ENCODE measurements around the gene KCNK17.

Gene KCNK17

GRCh38 chr6:39335780-39336545 is 21.7 kb upstream of the KCNK17 start:
- no peak for DNase-seq

DNA sequence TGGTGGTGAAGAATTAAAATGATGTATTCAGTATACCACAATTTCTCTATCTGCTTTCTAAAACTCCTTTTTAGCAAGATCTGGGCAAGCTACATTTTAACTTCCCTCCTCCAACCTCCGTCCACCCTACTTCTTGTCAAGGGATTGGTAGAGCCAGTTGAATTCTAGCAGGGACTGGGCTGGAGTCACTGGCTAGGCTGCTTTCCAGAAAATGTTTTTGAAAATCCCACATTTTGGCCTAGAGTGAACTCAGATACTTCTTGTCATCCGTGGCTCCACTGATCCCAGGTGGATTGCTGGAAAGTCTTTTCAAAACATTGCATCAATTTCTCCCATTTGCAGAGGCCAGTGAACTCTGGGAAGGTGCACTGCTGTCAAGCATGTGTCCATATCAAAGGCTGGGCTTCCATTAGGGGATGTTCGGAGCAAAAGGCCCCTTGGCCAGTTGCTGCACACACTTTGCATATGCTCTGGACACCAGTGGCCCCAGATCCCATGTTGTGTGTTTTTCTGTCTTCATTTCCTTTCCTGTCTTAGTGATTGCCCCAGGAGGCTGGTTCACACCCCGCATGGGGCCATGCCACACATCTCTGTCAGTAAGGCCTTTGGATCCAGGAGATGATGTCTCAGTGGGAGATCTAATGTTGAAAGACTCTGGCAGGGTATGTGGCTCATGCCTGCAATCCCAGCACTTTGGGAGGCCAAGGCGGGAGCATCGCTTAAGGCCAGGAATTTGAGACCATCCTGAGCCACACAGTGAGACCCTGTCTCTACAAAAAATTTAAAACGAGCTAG is 19.6 kb upstream of the KCNK17 start:
- no peak for DNase-seq

- DNase-seq, result no peak
These were observed 16.3 kb upstream of the KCNK17 start for GRCh38 chr6:39330476-39330875.

DNA sequence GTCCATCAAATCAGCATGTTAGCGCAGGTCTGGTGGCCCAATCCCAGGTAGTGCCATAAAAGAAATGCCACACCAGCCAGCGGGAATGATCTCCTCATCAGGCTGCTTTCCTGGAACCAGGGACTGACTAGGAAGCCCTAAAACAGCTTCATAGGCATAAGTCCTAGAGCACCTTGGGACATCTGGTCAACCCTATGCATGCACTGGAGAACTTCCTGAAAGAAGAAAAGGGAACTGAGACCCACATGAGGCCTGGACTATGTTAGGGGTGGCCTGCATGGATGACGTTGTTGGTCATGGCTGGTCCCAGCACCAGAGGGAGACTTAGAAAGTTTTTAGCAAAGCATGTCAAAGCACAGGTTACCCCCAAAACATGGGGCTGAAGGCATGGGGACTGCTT is 15.8 kb upstream of the KCNK17 start:
- DNase-seq, result peak in 1 of 2 donors; percentile 64

DNA sequence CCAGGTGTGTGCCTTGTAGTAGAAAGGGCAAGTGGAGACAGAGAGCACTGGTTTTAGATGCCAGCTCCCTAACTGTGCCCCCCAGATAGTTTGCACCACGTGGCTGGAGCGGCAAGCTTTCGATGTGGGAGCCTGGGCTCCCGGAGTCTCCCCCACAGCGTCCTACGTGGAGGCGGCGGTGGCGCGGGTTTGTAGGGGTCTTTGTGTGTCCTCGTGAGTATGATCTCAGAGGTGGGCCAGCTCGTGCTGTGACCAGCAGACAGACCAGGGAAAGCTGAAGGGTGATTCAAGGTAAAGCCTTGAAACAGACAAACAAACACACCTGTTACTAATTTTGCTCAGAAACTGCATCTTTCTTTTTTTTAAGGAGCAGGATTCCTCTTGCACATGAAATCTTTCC is 13.8 kb upstream of the KCNK17 start:
- DNase-seq, result no peak

DNA sequence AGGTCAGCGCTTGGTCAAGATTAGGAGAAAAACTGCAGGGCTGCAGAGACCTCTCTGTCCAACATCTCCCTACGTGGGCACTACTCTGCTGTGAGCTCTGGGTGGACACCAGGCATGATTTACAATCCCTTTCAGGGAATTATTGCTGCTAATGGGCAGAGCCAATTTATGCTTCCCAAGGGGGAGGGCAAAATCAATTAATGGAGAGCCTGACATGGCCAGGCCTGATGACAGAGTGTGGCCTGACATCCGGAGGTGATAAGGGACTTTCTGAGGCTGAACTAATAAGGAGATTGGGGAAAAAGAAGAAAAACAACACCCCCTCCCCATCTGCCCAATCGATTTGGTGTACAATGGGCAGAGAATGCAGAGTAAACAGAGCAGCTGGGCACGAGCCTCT is 13.3 kb upstream of the KCNK17 start:
- no peak for DNase-seq

DNA sequence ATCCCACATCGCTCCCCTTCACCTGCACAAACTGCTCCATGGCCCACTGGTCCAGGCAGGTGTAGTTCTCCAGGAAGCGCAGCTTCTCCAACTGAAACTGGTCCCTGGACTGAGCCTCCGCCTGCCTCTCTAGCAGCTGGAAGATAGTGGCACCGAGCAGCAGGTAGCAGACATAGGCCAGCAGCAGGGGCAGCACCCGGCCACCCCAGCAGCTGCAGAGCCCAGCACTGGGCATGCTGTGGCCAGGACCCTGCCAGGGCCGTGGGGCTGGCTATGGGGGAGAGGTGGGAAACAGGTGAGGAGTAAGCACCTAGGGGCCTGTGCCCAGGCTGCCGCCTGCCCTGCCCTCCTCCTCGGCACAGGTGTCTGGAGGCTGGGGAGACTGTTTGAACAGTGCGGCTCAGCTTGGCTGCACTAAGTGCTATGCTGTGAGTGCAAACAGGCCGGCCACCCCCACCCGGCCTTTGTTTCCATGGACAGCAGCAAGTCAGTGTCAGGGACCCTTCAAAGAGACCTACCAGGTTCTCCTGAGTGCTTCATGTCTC is 8.2 kb upstream of the KCNK17 start, which contains the start of gene KCNK16:
Gene KCNK16 (minus strand): TSS at position 397 of the 545 bp plus-strand sequence. CDS start 162 bp downstream, at position 235.
- DNase-seq, result no peak

GRCh38 chr6:39321761-39322160 is 7.5 kb upstream of the KCNK17 start:
- DNase-seq, result no peak

DNA sequence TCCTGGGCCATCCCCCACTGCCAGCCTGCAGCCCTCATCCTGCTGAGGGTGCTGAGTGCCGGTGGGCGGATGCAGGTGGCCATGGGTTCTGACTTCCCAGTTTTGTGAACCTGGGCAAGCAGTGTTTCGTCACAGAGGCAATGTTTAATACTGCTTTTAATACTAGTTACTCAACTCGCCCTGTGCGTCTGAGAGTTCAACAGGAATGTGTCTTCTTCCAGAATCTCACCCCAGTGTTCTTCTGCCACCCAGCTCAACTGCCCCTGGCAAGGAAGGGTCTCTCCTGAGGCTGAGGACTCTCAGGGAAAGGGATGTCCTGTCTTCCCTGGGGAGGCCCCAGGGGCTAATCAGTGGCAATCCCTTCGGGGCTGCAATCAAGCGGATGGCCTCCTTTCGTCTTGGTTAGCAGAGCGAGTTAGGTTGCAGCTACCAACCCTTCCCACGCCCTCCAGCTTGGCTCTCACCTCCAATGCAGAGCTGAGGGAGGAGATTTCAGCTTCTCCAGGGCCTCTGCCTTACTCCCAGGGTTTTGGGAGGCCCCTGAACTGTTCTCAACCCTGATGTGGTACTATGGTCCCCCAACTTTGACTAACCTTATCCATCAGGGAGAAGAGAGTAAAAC is 6.3 kb upstream of the KCNK17 start:
- no peak for DNase-seq

DNA sequence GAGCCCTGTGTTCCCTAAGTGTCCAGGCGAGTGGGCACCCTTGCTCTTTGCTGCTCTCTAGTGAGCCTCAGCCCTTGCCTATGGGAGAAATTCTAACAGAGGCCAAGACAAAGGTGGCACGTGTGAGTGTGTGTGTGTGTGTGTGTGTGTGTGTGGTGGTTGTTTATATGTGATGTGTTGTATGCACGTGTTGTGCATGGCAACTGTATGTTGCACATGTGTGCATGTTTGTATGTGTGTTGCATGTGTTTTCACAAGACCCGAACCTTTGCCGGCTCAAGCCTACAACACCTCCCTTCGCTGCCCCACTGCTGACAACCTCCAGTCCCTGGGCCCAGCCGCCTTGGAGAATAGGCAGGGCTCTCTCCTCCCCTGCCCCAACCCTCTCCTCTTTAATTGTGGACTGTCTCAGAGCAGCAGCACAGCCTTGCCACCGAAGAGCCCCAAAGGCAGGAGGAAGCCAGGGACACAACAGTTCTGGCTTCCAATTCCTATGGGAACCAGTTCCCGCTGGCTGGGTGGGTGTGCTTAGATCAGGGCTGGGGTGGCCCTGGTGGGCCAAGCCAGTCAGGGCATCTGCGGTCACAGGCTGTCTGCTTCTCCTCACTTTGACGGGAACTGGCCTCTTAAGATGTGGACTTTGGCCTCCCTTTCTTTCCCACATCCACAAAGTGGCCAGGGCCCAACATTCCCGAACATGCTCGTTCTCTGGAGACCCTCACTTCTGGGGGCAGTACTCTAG is 5.6 kb upstream of the KCNK17 start:
- no peak for DNase-seq

GRCh38 chr6:39317256-39317655 is 3.0 kb upstream of the KCNK17 start:
- DNase-seq, result no peak

GRCh38 chr6:39313526-39314272 is 520 bp downstream of the KCNK17 start:
- DNase-seq, result no peak

GRCh38 chr6:39312912-39313525 is 1.2 kb downstream of the KCNK17 start:
- DNase-seq, result no peak

DNA sequence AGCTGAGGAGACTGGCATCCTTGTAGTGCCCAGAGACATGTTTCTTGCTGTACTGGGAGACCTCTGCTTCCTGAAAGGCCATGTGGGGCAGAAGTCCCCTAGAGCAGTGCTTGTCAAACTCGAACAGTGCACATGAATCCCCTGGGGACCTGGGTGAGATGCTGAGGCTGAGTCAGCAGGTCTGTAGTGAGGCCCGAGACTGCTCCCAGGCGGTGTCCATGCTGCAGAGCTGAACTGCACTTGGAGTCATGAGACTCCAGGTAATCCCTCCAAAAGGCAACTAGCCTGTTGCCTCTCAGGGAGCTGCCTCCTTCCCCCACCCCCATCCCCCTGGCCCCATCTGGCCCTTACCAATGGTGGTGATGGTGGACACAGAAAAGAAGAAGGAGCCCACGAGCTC is 3.7 kb downstream of the KCNK17 start:
- no peak for DNase-seq

DNA sequence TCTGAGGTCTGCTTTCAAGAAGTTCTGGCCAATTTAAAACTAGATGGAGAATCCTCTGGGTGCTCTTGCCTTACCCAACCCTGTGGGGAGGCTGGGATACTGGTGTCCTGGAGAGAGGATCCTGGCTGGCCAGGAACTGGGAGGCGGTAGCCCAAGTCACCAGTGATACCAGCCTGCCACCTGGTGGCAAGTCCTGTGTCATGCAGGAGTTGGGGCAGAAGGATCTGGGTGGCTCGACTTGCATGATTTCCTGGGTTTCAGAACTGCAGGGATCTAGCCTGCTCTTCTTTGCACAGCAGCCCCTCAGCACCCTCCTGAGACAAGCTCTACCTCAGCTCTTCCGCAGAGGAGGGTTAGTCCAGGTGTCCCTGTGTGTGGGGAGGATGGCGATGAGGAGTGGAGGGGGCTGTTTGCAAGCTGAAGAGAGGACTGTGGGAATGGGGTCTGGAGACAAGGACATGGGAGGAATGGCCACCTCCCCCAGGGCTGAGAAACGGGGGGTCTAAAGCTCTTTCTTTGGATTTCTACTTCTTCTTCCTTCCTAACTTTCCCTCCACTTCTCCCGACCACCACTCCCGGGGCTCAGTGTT is 4.2 kb downstream of the KCNK17 start:
- DNase-seq, result peak; percentile 29 to 48

- DNase-seq, result no peak
These were observed 6.8 kb downstream of the KCNK17 start for GRCh38 chr6:39307462-39307861.

- DNase-seq, result no peak
These were observed 9.3 kb downstream of the KCNK17 start for GRCh38 chr6:39304951-39305350.

- DNase-seq, result no peak
These were observed 10.6 kb downstream of the KCNK17 start for GRCh38 chr6:39303425-39304153.

GRCh38 chr6:39302669-39303424 is 11.4 kb downstream of the KCNK17 start:
- DNase-seq, result peak; percentile 56 to 72

DNA sequence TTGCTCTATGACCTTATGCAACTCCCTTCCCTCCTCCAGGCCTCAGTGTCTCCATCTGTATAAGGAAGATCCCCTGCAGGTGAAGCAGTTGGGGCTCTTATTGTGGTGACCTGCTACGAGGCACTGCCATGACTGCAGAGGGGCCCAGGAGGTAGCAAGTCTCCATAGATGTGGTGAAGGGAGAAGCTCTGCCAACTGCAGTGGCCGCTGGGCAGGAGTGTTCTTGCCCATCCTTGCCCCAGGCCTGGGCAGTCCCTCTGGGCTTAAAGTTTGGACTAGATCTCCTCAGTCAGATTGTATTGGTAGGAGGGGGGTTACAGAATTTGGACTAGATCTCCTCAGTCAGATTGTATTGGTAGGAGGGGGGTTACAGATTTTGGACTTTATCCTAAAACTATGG is 12.2 kb downstream of the KCNK17 start:
- DNase-seq, result no peak

Measured in bone marrow (tissue), 2 donors.